Measurements from ENCODE around the gene GNG13.

Gene GNG13

DNA sequence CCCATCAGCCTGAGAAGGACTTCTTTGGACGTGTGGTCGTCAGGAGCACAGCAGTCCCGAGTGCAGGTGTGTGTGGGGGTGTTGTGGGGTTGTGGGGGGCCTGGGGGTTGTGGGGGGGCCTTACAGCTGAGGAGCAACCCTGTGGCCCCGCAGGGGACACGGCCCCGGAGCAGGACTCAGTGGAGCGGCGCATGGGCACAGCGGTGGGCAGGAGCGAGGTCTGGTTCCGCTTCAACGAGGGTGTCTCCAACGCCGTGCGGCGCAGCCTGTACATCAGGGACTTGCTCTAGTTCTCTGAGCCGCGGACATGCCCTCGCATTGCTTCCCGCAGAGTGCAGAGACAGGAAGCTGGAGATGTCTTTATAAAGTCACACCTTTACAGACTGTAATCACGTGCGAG lies 2.8 kb downstream of the GNG13 start:
- no peak overlapping the region for H3K4me3 ChIP-seq (ENCODE audit: low read depth, low read length)
- no peak for DNase-seq (ENCODE audit: low read depth)
- TF ChIP-seq, protein P1, sequence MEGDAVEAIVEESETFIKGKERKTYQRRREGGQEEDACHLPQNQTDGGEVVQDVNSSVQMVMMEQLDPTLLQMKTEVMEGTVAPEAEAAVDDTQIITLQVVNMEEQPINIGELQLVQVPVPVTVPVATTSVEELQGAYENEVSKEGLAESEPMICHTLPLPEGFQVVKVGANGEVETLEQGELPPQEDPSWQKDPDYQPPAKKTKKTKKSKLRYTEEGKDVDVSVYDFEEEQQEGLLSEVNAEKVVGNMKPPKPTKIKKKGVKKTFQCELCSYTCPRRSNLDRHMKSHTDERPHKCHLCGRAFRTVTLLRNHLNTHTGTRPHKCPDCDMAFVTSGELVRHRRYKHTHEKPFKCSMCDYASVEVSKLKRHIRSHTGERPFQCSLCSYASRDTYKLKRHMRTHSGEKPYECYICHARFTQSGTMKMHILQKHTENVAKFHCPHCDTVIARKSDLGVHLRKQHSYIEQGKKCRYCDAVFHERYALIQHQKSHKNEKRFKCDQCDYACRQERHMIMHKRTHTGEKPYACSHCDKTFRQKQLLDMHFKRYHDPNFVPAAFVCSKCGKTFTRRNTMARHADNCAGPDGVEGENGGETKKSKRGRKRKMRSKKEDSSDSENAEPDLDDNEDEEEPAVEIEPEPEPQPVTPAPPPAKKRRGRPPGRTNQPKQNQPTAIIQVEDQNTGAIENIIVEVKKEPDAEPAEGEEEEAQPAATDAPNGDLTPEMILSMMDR (IDR thresholded peaks at IDR 0.05; ENCODE audit: control insufficient read depth, extremely low read depth, insufficient read depth), result no peak

DNA sequence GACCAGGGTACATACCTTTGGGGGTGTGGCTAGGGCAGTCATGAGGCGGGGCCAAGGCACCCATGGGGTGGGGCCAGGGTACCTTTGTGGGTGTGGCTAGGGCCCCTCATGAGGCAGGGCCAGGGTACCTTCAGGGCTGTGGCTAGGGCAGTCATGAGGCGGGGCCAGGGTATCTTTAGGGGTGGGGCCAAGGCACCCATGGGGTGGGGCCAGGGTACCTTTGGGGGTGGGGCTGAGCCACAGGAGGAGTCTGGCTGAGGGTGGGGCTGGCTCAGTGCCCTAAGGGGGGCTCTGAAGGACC lies 3.5 kb downstream of the GNG13 start:
- TF ChIP-seq, protein P1 (IDR thresholded peaks at IDR 0.05; ENCODE audit: control insufficient read depth, extremely low read depth, insufficient read depth), result no peak
- DNase-seq (ENCODE audit: low read depth), result no peak
- H3K4me3 ChIP-seq (ENCODE audit: low read depth, low read length), result no peak overlapping the region

DNA sequence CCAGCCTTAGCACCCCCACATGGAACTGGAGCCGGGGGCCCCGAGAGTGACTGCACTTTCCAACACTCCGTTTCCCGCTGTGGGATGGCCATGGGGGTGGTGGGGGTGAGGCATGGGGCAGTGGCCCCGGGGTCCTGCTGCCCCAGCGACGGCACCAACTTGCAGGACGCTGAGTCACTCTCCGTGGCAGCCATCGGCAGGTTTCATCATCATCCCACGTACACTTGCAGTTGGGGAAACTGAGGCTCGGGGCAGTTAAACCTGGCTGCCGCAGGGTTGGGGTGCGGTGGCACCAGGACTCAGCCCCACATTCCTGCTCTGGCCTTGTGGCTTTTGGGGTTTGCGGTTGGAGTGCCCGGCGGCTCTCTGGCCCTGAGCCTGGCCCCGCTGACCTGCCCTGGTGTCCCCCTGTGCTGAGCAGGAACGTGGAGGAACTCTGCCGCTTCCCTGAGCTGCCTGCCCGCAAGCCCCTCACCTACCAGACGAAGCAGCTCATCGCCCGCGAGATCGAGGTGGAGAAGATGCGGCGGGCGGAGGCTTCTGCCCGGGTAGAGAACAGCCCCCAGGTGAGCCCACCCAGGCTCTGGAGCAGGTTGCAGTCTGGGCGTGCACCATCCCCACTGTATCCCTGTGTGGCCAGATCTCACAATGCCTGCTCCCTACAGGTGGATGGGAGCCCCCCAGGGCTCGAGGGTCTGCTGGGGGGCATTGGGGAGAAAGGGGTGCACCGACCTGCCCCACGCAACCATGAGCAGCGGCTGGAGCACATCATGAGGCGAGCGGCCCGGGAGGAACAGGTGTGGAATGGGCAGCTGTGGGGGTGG lies 4.0 kb downstream of the GNG13 start:
- TF ChIP-seq, protein P1 (IDR thresholded peaks at IDR 0.05; ENCODE audit: control insufficient read depth, extremely low read depth, insufficient read depth), result no peak
- DNase-seq (ENCODE audit: low read depth), result no peak
- no peak overlapping the region for H3K4me3 ChIP-seq (ENCODE audit: low read depth, low read length)

DNA sequence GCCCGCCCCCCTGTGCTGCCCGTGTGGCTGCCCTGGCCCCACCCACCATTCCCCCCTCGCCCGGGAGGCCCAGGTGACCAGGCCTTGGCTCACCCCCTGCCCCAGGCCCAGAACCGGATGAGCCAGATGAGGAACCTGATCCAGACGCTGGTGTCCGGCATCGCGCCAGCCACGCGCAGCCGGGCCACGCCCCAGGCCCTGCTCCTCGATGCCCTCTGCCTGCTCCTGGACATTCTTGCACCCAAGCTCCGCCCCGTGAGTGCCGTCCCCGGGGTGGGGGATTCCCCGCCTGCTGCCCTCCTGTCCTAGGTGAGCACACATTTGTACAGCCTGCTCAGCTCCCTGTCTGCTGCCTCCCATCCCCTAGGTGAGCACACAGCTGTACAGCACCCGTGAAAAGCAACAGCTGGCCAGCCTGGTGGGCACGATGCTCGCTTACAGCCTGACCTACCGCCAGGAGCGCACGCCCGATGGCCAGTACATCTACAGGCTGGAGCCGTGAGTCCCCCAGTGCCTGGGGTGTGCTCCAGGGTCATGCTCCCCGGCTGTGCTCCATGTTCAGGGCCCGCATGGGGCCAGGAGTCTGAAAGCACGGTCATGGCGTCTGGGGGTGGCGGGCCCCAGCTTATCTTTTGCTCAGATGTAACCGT lies 4.8 kb downstream of the GNG13 start:
- TF ChIP-seq, protein P1 (IDR thresholded peaks at IDR 0.05; ENCODE audit: control insufficient read depth, extremely low read depth, insufficient read depth), result 0 out of 2 replicates have a peak, but pooled peaks have one; percentile 26
- H3K4me3 ChIP-seq (ENCODE audit: low read depth, low read length), result peak overlapping the region; percentile 31
- DNase-seq (ENCODE audit: low read depth), result peak; percentile 91

DNA sequence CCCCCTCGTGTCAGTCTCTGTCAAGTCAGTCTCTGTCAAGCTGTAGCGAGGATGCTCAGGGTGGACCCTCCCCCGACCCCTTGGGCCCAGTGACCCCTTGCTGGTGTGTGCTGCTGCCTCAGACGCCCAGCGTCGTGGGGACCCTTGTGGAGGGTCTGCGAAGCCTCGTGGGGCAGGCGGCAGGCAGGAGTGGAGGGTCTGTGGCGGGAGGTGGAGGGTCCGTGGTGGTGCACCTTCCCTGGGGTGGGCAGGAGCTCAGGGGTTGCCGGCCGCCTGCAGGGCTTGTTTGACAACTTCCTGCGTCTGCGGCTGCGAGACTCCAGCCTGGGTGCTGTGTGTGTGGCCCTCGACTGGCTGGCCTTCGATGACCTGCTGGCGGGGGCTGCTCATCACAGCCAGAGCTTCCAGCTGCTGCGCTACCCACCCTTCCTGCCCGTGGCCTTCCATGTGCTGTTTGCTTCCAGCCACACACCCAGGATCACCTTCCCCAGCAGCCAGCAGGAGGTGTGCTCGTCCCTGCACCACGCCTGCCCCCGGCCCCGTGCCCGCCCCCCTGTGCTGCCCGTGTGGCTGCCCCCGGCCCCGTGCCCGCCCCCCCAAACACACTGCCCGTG lies 5.6 kb downstream of the GNG13 start:
- H3K4me3 ChIP-seq (ENCODE audit: low read depth, low read length), result no peak overlapping the region
- TF ChIP-seq, protein P1 (IDR thresholded peaks at IDR 0.05; ENCODE audit: control insufficient read depth, extremely low read depth, insufficient read depth), result peak; percentile 39; the same call in 1 of the 2 replicates
- peak; percentile 31 for DNase-seq (ENCODE audit: low read depth)

DNA sequence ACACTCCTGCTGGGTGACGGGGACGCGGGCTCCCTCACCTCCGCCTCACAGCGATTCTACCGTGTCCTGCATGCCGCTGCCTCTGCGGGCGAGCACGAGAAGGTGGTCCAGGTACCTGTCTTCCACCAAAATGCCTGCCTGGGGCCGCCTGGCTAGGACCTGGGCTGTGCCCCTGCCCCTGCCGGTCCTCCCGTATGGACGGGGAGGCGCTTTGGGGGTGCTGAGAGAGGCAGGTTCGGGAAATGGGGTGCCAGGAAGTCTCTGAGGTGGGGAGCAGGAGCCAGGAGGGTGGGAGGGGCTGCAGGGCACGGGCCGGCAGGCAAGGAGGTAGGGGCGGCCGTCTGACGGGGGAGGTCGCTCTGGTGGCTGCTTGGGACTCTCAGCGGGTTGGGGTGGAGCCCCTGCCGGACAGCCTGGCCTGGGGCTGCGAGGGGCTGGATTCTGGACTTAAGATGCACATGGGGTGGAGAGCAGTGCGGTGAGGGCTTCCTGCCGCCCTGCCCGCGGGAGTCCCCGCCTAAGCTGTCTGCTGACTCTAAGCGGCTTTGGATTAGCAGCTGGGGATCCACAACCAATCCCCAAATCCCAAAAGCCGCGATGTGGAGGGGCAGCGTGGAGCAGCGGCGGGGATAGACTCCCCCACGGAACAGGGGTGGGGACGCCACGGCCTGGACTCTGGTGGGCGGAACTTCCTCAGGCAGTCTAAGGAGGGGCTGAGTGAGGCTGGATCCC lies 6.3 kb downstream of the GNG13 start:
- no peak overlapping the region for H3K4me3 ChIP-seq (ENCODE audit: low read depth, low read length)
- TF ChIP-seq, protein P1 (IDR thresholded peaks at IDR 0.05; ENCODE audit: control insufficient read depth, extremely low read depth, insufficient read depth), result no peak
- no peak for DNase-seq (ENCODE audit: low read depth)
